OCI-LY1 (cell line): ENCODE data around the gene OGG1.

Source experiments
- H2AFZ ChIP-seq: fragments of 200-600 bp; sonication (generic), shearing (Covaris generic); 2 replicates; pipeline ENCODE4 v1.6.0; 2014; ENCODE audit warnings: antibody characterized with exemption, mild to moderate bottlenecking, low read length
- H3F3A ChIP-seq: fragments of 200-600 bp; sonication (generic), shearing (Covaris generic); 2 replicates; pipeline ENCODE4 v1.6.0; 2014; ENCODE audit warnings: mild to moderate bottlenecking, antibody characterized with exemption, low read length, moderate library complexity; ENCODE audit not compliant: insufficient read depth
- H3K27ac ChIP-seq: fragments of 200-600 bp; sonication (generic); 2 replicates; pipeline ENCODE4 v1.5.1; 2014; ENCODE audit warnings: low read length, mixed run types, mild to moderate bottlenecking, low read depth; ENCODE audit not compliant: poor library complexity, severe bottlenecking
- H3K27me3 ChIP-seq: fragments of 200-600 bp; sonication (generic); 2 replicates; pipeline ENCODE4 v1.6.0; 2014; ENCODE audit warnings: antibody characterized with exemption, mild to moderate bottlenecking, low read length, moderate library complexity; ENCODE audit not compliant: insufficient read depth
- H3K36me3 ChIP-seq: fragments of 200-600 bp; sonication (generic); 2 replicates; pipeline ENCODE4 v1.6.1; 2014; ENCODE audit warnings: mild to moderate bottlenecking, antibody characterized with exemption, low read length, moderate library complexity, mixed read lengths; ENCODE audit not compliant: insufficient read depth
- H3K4me1 ChIP-seq: fragments of 200-600 bp; sonication (generic); 2 replicates; pipeline ENCODE4 v1.5.1; 2014; ENCODE audit warnings: mild to moderate bottlenecking, low read length, moderate library complexity; ENCODE audit not compliant: insufficient read depth, severe bottlenecking
- H3K4me2 ChIP-seq: fragments of 200-600 bp; sonication (generic), shearing (Covaris generic); 2 replicates; pipeline ENCODE4 v1.6.1; 2014; ENCODE audit warnings: low read length
- H3K4me3 ChIP-seq: fragments of 200-600 bp; sonication (generic); 2 replicates; pipeline ENCODE4 v1.5.1; 2014; ENCODE audit warnings: low read length, low read depth, mild to moderate bottlenecking, mixed read lengths; ENCODE audit not compliant: poor library complexity, severe bottlenecking
- H3K79me2 ChIP-seq: fragments of 200-600 bp; shearing (Covaris generic); 2 replicates; pipeline ENCODE4 v1.6.1; 2016; ENCODE audit warnings: mixed run types, low read length, mixed read lengths; ENCODE audit not compliant: insufficient read depth
- H3K9ac ChIP-seq: fragments of 200-600 bp; sonication (generic), shearing (Covaris generic); 2 replicates; pipeline ENCODE4 v1.6.1; 2014; ENCODE audit warnings: mild to moderate bottlenecking, low read length, mixed read lengths
- H3K9me2 ChIP-seq: fragments of 200-600 bp; sonication (generic), shearing (Covaris generic); 2 replicates; pipeline ENCODE4 v1.6.1; 2014; ENCODE audit warnings: low read depth, mild to moderate bottlenecking, low read length, mixed read lengths
- H3K9me3 ChIP-seq: fragments of 200-600 bp; shearing (Covaris generic); 2 replicates; pipeline ENCODE4 v1.6.1; 2014; ENCODE audit warnings: low read length, mixed read lengths
- H4K20me1 ChIP-seq: fragments of 200-600 bp; sonication (generic), shearing (Covaris generic); 2 replicates; pipeline ENCODE4 v1.6.0; 2016; ENCODE audit warnings: mild to moderate bottlenecking, low read length; ENCODE audit not compliant: insufficient read depth
- EZH2 ChIP-seq: fragments of 200-600 bp; sonication (generic), shearing (Covaris generic); IDR thresholded peaks from 2 replicates; pipeline ENCODE4 v1.8.0; 2017; ENCODE audit warnings: borderline replicate concordance, mixed run types, mild to moderate bottlenecking, antibody characterized with exemption, low read length, moderate library complexity, mixed read lengths
- TF ChIP-seq, protein P1 (sequence below): fragments of 200-600 bp; sonication (generic), shearing (Covaris generic); IDR thresholded peaks from 2 replicates; pipeline ENCODE4 v1.5.1; 2017; ENCODE audit warnings: mild to moderate bottlenecking, antibody characterized with exemption, low read length, moderate library complexity, mixed read lengths

Gene OGG1

GRCh38 chr3:9795207-9795606, 45.5 kb downstream of the OGG1 start:
- H3K4me1 ChIP-seq: peaks cover 33% of the 10 kb centered on the region
- no peak for TF ChIP-seq EZH2
- TF ChIP-seq, protein P1, sequence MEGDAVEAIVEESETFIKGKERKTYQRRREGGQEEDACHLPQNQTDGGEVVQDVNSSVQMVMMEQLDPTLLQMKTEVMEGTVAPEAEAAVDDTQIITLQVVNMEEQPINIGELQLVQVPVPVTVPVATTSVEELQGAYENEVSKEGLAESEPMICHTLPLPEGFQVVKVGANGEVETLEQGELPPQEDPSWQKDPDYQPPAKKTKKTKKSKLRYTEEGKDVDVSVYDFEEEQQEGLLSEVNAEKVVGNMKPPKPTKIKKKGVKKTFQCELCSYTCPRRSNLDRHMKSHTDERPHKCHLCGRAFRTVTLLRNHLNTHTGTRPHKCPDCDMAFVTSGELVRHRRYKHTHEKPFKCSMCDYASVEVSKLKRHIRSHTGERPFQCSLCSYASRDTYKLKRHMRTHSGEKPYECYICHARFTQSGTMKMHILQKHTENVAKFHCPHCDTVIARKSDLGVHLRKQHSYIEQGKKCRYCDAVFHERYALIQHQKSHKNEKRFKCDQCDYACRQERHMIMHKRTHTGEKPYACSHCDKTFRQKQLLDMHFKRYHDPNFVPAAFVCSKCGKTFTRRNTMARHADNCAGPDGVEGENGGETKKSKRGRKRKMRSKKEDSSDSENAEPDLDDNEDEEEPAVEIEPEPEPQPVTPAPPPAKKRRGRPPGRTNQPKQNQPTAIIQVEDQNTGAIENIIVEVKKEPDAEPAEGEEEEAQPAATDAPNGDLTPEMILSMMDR: no peak
- H3K36me3 ChIP-seq: peaks cover 61% of the 10 kb centered on the region
- no peaks in the 10 kb centered on the region for H3F3A ChIP-seq
- peak overlapping the region; percentile 93 for H3K4me3 ChIP-seq
- H3K9ac ChIP-seq: no peak overlapping the region; the same call in 1 of the 2 replicates
- no peak overlapping the region for H2AFZ ChIP-seq
- no peaks in the 10 kb centered on the region for H3K9me2 ChIP-seq
- H3K9me3 ChIP-seq: no peaks in the 10 kb centered on the region
- no peaks in the 10 kb centered on the region for H3K27me3 ChIP-seq
- H3K79me2 ChIP-seq: peaks cover 23% of the 10 kb centered on the region
- H3K27ac ChIP-seq: peak overlapping the region; percentile 2
- no peaks in the 10 kb centered on the region for H4K20me1 ChIP-seq
- peak overlapping the region; percentile 99; the same call in 1 of the 2 replicates for H3K4me2 ChIP-seq

GRCh38 chr3:9797196-9797945, 47.6 kb downstream of the OGG1 start:
- Histone ChIP-seq H3K27me3 (no peaks in the 10 kb centered on the region), H2AFZ (no peak overlapping the region), H3K79me2 (peaks cover 20% of the 10 kb centered on the region), H3K9me2 (no peaks in the 10 kb centered on the region), H3K36me3 (peaks cover 76% of the 10 kb centered on the region), H3K4me3 (no peak overlapping the region), H3K27ac (no peak overlapping the region), H3K4me1 (peaks cover 21% of the 10 kb centered on the region), H3K9ac (no peak overlapping the region), H3F3A (no peaks in the 10 kb centered on the region), H3K9me3 (no peaks in the 10 kb centered on the region), H3K4me2 (no peak overlapping the region), H4K20me1 (no peaks in the 10 kb centered on the region)
- no peak for TF ChIP-seq EZH2
- TF ChIP-seq, protein P1: no peak

DNA sequence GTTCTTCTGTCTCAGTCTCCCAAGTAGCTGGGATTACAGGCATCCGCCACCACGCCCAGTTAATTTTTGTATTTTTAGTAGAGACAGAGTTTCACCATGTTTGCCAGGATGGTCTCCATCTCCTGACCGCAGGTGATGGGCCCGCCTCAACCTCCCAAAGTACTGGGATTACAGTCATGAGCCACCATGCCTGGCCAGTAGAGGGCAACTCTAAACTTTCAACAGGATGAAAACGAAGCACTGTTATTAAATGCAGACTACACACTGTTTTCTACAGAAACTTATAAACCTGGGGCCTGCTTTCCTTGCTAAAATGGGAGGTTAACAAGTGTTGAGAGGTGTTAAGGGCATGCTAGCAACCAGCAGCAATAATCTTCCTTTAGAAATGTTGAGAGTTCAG, 50.8 kb downstream of the OGG1 start:
- Histone ChIP-seq H3K36me3 (peaks cover 91% of the 10 kb centered on the region), H3K4me1 (peaks cover under 1% of the 10 kb centered on the region), H3F3A (no peaks in the 10 kb centered on the region; the same call in 1 of the 2 replicates), H3K9ac (no peak overlapping the region), H3K4me2 (no peak overlapping the region), H3K9me3 (no peaks in the 10 kb centered on the region), H3K79me2 (no peaks in the 10 kb centered on the region; the same call in 1 of the 2 replicates), H3K27me3 (no peaks in the 10 kb centered on the region), H3K9me2 (no peaks in the 10 kb centered on the region), H3K4me3 (no peak overlapping the region), H3K27ac (no peak overlapping the region), H4K20me1 (no peaks in the 10 kb centered on the region), H2AFZ (no peak overlapping the region)
- no peak for TF ChIP-seq EZH2
- TF ChIP-seq, protein P1: peak; percentile 34; the same call in 1 of the 2 replicates
